HG03064 (cell line): ENCODE results near the gene DGCR8.

Source experiments
- ATAC-seq: cut with Tn5 transposase; IDR thresholded peaks from one replicate; pipeline ENCODE4 v1.9.1; 2021; ENCODE audit warnings: low read depth; ENCODE audit not compliant: unreplicated experiment

Gene DGCR8

DNA sequence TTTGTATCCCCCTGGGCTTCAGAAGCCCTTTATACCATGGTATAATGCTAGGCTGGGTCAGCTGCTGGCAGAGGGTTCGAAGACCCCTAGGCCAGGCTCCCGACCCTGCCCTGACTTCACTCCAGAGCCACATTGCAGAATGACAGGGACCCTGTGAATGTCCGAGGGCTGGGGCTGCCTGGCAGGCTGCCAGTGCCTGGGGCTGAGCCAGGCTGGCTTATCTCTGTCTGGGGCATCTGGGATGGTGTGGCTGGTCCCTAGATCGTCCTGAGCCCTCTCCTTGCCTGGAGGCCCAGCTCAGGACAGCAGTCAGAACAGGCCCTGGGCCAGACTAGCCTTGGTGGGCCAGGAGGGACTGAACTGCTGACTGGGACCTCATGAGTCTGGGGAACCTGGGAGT, 55.2 kb downstream of the DGCR8 start:
- no peak for ATAC-seq

DNA sequence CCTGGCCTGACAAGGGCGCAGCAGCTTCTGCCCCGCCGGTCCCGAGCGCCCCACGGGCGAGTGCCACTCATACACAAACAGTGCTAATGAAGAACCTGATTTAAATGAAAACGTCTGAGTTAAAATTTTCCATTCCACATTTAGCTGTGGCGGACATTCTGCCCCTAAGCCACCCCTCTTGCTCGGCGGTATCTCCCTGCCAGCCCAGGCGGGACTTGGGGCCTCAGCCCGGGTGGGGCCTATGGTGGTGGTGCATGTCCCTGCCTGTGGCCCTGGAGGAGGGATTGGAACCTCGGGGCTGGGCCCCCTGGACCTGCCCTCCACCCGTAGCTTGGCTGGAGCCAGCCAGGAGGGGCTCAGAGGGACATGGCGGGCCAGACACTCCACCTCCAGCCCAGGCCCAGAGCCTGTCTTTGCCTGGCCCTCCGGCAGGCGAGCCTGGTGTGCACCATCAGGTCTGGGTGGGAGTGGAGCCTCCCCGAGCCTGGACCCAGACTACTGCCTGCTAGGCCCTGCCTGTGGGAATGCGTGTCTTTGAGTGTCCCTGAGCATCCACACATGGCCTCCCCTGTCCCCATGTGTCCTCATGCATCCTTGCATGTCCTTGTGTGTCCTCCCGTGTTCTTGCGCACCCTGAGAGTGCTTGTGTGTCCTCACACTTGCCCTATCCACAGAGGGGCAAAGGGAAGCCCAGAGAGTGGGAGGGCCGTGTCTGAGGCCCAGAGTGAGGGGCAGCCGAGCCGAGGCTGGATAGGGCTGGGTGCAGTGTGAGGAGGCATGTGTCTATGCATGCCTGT, 56.0 kb downstream of the DGCR8 start:
- no peak for ATAC-seq

DNA sequence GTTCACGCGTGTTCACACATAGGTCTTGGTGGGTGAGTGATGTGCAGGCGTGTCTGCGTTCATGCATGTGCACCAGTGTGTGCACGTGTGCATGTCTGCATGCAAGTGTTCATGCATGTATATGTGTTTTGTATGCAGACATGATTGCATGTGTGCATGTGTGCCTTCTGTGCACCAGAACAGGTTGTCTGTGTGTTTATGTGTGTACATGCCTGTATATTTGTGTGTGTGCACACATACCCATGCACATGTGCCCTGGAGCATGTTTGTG, 56.5 kb downstream of the DGCR8 start:
- no peak for ATAC-seq

DNA sequence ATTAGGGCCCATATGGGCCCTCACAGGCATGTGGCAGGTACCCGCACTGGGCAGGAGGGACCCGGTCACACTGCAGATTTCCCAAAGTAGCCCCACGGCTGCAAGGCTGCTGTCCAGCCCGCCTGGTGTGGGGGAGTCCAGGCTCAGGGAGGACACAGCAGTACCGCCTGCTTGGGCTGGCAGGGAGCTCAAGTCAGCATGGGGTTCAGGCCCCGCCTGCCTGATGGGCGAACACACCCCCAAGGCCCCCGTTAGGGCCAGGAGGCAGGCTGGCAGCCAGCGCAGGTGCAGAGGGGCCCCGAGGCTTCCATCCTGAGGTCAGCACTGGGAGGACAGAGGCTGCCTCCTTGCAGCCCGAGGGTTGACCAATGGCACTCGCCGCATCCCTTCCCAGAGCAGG, 57.1 kb downstream of the DGCR8 start:
- ATAC-seq, result no peak

DNA sequence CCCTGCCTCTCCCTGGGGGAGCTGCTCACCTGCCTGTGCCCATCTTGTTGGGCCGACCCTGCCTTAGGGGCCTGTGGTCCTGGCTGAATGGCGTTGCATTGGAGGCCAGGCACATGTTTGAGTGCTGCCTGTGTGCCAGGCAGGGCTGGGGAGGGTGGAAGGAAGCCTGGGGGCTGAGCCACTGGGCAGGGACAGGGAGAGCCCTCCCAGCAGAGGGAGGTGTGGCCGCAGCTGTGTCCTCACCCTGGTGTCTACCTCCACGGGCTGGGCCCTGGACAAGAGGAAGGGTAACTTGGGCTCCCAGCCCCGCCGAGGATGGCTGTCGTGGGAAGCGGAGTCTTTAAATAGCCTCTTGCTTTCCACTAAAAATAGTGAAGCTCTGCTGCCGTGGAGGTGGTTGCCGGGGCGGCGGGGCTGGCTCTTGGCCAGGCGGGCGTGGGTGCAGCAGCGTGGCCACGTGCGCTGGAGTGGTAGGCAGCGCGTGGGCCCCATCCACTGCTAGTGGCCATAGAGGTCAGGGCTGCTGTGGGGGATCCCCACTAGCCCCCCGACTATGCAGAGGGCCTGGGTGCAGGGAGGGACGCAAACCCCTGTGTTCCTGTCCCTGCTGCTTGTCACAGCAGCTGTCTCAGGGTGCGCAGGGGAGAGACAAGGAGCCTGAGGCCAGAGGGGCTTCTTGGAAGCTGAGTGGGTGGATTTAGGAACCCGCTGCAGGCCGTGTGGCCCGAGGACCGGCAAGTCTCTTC, 57.8 kb downstream of the DGCR8 start:
- ATAC-seq, result no peak

DNA sequence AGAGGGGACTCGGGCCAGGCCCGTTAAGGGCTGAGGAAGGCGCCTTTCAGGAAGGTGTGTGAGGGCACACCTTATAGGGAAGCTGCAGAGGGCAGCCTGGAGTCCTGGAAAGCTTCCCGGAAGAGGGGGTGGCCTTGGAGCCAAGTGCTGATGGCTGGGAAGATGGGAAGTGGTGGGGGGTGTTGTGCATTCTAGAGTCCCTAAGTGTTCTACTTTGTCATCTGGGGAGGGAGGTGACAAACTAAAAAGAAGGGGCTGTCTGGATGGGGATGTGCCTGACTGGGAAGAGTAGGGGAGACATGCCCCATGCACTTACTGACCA, 58.3 kb downstream of the DGCR8 start:
- no peak for ATAC-seq

DNA sequence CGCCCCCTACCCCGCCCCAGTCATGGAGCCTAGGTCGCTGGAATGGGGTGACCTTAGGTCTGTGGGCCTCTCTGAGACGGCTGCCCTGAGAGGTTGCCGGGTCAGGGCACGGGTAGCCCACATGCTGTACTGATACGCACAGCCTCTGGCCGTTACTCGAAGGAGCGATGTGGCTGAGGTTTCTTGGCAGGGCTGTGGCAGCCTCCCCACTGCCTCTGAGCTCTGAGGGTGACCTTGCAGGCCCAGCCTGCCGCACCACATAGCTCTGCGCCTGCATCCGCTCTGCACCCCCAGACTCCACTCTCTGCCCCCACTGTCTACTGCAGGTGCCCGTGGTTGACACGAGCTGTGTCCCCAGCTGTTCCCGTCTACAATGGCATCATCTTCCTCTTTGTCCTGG, 58.8 kb downstream of the DGCR8 start:
- ATAC-seq, result no peak

DNA sequence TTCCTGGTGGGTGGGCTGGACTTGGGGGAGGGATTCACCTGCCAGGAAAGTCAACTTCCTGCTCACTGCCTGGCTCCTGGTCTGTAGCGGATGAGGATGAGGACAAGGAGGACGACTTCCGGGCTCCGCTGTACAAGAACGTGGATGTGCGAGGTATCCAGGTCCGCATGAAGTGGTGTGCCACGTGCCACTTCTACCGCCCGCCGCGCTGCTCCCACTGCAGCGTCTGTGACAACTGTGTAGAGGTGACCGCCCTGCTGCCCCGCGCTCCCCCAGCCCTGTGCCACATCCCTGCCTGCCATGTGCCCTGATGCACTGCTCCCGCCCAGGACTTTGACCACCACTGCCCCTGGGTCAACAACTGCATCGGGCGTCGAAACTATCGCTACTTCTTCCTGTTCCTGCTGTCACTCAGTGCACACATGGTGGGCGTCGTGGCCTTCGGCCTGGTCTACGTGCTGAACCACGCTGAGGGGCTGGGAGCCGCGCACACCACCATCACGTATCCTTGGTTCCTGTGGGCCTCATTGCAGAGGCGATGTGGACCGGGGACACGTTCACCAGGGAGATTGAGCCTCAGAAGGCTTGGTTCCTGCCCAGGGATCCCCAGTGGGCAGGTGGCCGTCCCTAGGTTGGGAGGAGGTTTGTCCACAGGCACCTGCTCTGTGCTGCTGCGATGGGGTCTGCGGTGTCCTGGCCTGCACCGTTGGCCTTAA, 59.5 kb downstream of the DGCR8 start:
- no peak for ATAC-seq

DNA sequence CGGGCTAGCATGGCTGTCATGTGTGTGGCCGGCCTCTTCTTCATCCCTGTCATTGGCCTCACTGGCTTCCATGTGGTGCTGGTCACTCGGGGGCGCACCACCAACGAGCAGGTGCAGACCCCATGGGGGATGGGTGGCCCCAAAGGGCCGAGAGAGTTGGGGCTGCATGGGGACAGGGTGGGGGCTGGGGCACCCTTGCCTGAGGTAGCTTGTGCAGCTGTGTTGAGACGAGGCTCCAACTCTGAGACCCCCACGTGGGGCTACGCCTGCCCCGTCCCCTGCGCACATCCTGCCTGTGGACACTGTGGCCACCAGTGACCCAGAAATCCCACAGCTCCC, 60.0 kb downstream of the DGCR8 start:
- no peak for ATAC-seq

DNA sequence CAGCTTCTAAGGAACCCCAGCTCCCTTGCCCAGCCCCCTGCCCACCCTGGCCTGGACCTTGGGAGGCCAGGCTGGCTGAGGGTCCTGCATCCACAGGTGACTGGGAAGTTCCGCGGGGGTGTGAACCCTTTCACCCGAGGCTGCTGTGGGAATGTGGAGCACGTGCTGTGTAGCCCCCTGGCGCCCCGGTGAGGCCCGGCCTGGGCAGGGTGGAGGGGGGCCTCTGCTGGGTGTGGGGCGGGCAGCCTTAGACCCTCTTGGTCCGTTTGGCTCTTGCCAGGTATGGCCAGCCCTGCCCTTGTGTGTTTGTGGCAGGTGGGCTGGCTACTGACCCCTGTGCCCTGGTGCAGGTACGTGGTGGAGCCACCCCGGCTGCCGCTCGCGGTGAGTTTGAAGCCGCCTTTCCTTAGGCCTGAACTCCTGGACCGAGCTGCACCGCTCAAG, 60.5 kb downstream of the DGCR8 start:
- ATAC-seq, result no peak

DNA sequence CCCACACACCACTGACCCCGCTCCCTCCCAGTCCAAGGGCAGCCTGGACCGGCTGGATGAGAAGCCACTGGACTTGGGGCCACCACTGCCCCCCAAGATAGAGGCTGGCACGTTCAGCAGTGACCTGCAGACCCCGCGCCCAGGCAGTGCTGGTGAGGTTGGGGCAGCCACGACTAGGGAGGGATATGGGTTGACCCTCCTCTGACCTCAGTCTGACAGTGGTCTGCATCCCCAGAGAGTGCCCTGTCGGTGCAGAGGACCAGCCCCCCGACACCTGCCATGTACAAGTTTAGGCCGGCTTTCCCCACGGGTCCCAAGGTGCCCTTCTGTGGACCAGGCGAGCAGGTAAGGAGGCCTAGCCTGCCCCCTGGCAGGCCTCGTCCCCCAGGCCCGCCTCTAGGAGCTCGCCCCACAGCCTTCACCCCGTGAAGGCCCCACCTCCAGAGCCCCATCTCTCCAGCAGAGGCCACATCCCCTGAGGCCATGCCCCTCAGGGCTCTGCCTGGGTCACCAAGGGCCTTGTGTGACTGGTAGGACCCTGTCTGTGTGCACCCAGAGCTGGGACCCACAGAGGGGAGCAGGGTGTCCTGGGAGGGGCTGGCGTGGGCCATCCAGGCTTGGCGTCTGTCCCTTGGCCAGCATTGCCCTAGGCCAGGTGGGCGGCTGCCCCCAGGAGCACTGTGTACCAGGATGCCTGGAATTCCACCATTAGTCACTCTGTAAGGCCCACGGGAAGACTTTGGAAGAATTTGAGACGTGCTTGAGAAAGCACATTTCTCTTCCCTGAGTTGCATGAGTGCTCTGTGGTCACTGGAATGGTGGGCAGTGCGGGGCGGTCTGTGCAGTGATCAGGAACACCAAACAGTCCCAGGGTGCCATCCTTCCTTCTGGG, 61.4 kb downstream of the DGCR8 start:
- no peak for ATAC-seq

DNA sequence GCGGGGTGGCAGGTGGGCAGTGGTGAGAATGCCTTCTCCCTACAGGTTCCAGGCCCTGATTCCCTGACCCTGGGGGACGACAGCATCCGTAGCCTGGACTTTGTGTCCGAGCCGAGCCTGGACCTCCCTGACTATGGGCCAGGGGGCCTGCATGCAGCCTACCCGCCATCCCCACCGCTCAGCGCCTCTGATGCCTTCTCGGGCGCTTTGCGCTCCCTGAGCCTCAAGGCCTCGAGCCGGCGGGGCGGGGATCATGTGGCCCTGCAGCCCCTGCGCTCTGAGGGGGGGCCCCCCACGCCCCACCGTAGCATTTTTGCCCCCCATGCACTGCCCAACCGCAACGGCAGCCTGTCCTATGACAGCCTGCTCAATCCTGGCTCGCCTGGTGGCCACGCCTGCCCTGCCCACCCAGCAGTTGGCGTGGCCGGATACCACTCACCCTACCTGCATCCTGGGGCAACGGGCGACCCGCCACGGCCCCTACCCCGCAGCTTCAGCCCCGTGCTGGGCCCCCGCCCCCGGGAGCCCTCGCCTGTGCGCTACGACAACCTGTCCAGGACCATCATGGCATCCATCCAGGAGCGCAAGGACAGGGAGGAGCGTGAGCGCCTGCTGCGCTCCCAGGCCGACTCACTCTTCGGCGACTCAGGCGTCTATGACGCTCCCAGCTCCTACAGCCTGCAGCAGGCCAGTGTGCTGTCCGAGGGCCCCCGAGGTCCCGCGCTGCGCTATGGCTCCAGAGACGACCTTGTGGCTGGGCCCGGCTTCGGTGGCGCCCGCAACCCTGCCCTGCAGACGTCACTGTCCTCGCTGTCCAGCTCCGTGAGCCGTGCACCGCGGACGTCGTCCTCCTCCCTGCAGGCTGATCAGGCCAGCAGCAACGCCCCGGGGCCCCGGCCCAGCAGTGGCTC, 62.9 kb downstream of the DGCR8 start:
- no peak for ATAC-seq

DNA sequence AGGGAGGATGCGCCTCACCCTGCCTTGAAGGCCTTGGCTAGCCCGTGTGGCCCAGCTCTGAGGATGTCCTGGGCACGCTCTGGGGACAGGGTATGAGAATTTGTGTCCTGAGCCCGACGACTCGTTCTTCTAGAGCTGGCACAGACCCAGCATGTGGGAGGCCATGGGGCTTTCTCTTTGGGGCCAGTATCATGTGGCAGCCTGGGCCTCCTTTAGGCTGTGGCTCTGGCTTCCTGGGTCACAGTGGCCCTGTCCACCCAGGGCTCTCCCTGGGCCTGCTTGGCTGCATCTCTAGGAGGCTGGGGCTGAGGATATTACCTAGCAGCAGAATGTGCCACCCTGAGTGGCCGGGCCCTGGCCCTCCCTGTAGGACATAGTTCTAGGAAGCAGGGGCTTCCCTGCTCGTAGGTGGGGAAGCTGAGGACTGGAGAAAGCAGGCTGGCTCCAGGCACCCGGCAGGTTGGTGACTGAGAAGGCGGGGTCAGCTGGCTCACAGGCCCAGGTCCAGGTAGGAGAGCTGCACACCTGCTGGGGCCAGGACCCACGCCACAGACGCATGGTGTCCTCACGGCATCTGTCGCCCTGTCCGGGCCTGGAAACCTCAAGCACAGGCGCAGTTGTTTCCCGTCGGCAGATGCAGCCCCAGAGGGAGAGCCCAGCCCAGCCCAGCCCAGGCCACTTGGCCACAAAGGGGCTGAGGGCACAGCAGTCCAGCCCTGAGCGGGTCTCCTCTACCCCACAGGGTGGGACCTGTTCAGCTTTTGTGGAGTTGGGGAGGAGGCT, 64.0 kb downstream of the DGCR8 start:
- no peak for ATAC-seq

DNA sequence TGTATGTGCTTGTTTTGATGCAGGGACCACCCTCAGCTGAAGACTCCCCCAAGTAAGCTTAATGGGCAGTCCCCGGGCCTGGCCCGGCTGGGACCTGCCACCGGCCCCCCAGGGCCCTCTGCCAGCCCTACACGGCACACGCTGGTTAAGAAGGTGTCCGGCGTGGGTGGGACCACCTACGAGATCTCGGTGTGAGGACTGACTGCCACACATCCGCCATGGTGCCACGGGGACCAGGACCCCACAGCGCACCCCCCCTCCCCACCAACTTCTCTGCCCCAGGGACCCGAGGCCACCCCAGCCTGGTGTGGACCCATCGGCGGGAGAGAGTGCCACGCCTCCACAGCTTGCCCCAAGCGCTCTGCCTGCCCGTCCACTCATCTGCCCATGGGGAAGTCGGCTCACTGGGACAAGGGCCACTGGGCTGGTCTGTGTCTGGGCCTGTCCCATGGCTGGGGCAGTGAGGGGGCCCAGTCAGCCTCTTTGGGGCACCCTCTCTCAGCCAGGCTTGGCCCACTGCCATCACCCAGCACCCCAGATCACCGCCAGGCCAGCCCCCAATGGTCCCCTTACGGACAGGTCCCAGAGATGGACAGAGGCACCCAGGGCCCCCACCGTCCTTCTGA, 65.3 kb downstream of the DGCR8 start:
- no peak for ATAC-seq

DNA sequence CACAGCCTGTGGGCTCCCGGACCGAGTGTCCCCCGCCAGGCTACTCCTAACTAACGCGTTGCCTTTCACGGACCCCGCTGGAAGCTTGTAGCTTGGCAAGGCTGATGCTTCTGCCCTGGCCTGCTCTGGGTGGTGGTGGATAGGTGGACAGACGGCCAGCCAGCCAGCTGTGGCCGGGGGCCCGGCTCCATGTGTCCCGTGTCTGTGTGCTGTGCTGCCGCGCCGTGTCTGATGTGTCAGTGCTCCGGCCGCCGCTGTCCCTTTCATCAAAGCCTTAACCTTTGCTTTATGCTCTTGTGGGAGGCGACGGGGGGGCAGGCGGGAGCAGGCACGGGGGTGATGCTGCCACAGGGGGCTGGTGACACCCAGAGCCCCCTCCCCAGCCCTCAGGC, 65.8 kb downstream of the DGCR8 start:
- no peak for ATAC-seq

DNA sequence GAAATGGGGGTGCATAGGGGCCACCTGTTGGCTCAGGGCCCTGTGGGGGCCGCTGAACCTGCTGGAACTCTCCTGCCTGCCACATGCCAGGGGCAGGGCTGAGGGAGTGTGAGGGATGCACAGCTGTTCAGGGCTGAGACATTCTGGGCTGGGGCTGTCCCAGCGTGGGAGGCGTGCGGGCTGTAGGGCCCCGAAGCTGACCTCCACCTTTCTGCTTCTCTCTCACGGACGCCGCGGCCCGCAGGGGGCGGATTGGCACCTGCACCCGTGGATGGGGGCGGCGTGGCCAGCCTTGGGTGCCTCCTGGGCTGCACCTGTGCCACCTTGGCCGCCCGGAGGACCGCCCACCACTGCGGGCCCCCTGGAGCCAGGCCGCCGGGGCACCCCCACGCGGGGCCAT, 66.7 kb downstream of the DGCR8 start:
- no peak for ATAC-seq

DNA sequence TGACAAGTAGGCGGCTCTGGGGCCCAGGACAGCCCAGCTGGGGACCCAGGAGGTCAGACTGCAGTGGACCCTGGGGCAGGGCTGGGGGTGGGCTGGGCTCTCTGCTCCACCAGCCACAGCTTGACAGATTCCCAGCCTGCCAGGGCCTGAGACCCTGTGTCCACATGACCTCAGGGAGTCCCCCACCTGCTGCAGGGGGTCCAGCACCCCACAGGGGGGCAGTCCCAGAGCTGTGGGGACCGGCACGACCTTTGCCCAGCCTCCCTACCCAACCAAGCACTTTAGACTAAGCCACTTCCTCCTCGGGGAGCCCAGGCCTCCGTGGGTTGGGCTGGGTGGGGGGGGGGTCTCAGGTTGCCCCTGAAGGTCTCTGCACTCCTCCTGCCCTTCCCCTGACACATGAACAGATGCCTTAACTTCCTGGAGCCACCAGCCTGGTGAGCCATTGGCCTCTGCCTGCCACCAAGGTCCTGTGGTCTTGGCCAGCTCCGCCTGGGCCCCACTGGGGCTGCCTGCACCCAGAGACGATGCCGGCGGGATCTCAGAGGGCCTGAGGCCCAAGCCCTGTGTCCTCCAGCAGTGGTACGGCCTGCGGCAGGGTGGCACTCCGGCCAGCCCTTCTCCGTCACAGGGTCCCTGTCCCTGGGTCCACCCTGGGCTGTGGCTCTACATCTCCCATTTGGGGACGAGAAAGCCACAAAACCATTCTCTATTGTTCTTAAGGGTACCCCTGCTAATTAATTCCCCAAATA, 67.4 kb downstream of the DGCR8 start:
- no peak for ATAC-seq

DNA sequence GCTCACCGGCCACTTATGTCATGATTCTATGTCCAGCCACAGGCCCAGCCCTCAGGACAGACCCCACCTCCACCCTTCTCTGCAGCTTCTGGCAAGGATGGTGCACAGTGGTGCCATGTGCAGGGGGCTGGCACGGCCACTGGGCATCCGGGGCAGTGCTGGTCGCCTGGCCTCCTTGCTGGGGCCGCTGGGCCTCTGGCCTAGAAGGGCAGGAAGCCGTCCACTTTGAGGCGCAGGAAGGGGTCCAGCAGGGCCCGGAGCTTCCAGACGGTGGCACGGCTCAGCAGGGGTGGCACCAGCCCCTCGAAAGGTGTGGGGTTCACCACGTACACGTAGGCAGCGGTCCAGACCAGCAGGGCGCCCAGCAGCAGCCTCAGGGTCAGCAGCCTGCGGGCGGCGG, 68.4 kb downstream of the DGCR8 start:
- no peak for ATAC-seq
